ENCODE data around the gene VSIG1. TPM values are rescaled to one million over a fixed set of nuclear protein-coding genes. Genes with fewer than 3 reads are reported as not detected.

Gene VSIG1
- total and polyA plus RNA-seq, 11 donors, result 0.22 to 0.35 (median 0.25) TPM; not detected in 8

- Histone ChIP-seq H3K27me3 (no peaks in the 10 kb centered on the region), H3K27ac (no peak overlapping the region), H3K9me3 (no peaks in the 10 kb centered on the region), H3K4me1 (peaks cover 0 to 38% (median 16%) of the 10 kb centered on the region in 12 donors), H3K36me3 (no peaks in the 10 kb centered on the region), H3K4me3 (no peak overlapping the region)
- intact Hi-C loops (cut with DNase I), result no loop called here
- no peak for TF ChIP-seq POLR2A (IDR thresholded peaks at IDR 0.05)
- TF ChIP-seq CTCF (IDR thresholded peaks at IDR 0.05), result no peak
- 48 to 62% (median 57%) methylated on average over 3 of the region's 3 CpGs for WGBS, 4 donors
- DNase-seq, result no peak
- peak in 1 of 4 donors; percentile 53 for ATAC-seq
These were observed 73.1 kb downstream of the VSIG1 start for GRCh38 chrX:108117988-108118387.

- no peak overlapping the region for H3K4me3 ChIP-seq
- TF ChIP-seq POLR2A (IDR thresholded peaks at IDR 0.05) (no peak), CTCF (IDR thresholded peaks at IDR 0.05) (no peak)
- ATAC-seq (peak in 3 of 4 donors; percentile 65 to 77 (median 67)), DNase-seq (peak in 3 of 5 donors; percentile 8 to 32 (median 15))
- peaks cover 0 to 48% (median 19%) of the 10 kb centered on the region in 12 donors for H3K4me1 ChIP-seq
- peaks cover 0 to 4% (median 0%) of the 10 kb centered on the region in 9 donors for H3K36me3 ChIP-seq
- WGBS, 4 donors, result 12 to 31% (median 19%) methylated on average over 3 of the region's 3 CpGs
- H3K27me3 ChIP-seq, result no peaks in the 10 kb centered on the region
- intact Hi-C loops (cut with DNase I), result loop anchor here in 1 of 10 donors (10.0 kb wide), 1 partner anchor 376 kb away; no protein-coding TSS in a partner anchor
- H3K27ac ChIP-seq, result peak overlapping the region in 3 of 12 donors; percentile 17 to 42 (median 29)
- no peaks in the 10 kb centered on the region for H3K9me3 ChIP-seq
These were observed 76.4 kb downstream of the VSIG1 start for GRCh38 chrX:108121291-108121690.

- DNase-seq (no peak), ATAC-seq (peak in 3 of 4 donors; percentile 8 to 28 (median 23))
- 56 to 75% (median 72%) methylated on average over 2 of the region's 2 CpGs for WGBS, 4 donors
- TF ChIP-seq CTCF (IDR thresholded peaks at IDR 0.05) (no peak), POLR2A (IDR thresholded peaks at IDR 0.05) (no peak)
- intact Hi-C loops (cut with DNase I), result loop anchor here in 1 of 10 donors (10.0 kb wide), 1 partner anchor 378 kb away; no protein-coding TSS in a partner anchor
- no peaks in the 10 kb centered on the region for H3K27me3 ChIP-seq
- H3K9me3 ChIP-seq, result no peaks in the 10 kb centered on the region
- peak overlapping the region in 8 of 12 donors; percentile 25 to 63 (median 45) for H3K27ac ChIP-seq
- H3K4me1 ChIP-seq, result peaks cover 0 to 52% (median 19%) of the 10 kb centered on the region in 12 donors
- H3K4me3 ChIP-seq, result no peak overlapping the region
- peaks cover 0 to 8% (median 0%) of the 10 kb centered on the region in 9 donors for H3K36me3 ChIP-seq
These were observed 77.9 kb downstream of the VSIG1 start for GRCh38 chrX:108122748-108123147.

- H3K9me3 ChIP-seq, result no peaks in the 10 kb centered on the region
- ATAC-seq (peak in 3 of 4 donors; percentile 75 to 86 (median 77)), DNase-seq (peak in 4 of 5 donors; percentile 11 to 40 (median 34))
- H3K4me1 ChIP-seq, result peaks cover 0 to 51% (median 17%) of the 10 kb centered on the region in 12 donors
- H3K27me3 ChIP-seq, result no peaks in the 10 kb centered on the region
- intact Hi-C loops (cut with DNase I), result loop anchor here in 1 of 10 donors (10.0 kb wide), 1 partner anchor 379 kb away; no protein-coding TSS in a partner anchor
- H3K4me3 ChIP-seq, result no peak overlapping the region
- H3K27ac ChIP-seq, result peak overlapping the region in 9 of 12 donors; percentile 5 to 63 (median 45)
- TF ChIP-seq POLR2A (IDR thresholded peaks at IDR 0.05) (no peak), CTCF (IDR thresholded peaks at IDR 0.05) (no peak)
- H3K36me3 ChIP-seq, result peaks cover 0 to 8% (median 0%) of the 10 kb centered on the region in 9 donors
- WGBS, 4 donors, result 76 to 85% (median 80%) methylated on average over 3 of the region's 3 CpGs
These were observed 78.9 kb downstream of the VSIG1 start for GRCh38 chrX:108123591-108124366.
